ENCODE measurements around the gene BCL7C. TPM values are rescaled to one million over a fixed set of nuclear protein-coding genes. Genes with fewer than 3 reads are reported as not detected.

Gene BCL7C
- total and polyA plus RNA-seq, 10 of the 15 experiments (the other 5 are each of a cell fraction or from before 2014, with no cell fraction given): 1.1 to 30.5 (median 13.7) TPM

- TF ChIP-seq ZBTB40 (IDR thresholded peaks at IDR 0.05; ENCODE audit: borderline replicate concordance) (peak; percentile 35; the same call in 1 of the 2 replicates), CHD2 (IDR thresholded peaks at IDR 0.05; ENCODE audit: borderline replicate concordance, low read depth, low read length) (peak; percentile 83), POU2F2 (IDR thresholded peaks at IDR 0.05; ENCODE audit: borderline replicate concordance, low read depth, low read length) (peak; percentile 65; the same call in 1 of the 3 replicates), BACH1 (IDR thresholded peaks at IDR 0.05; ENCODE audit: borderline replicate concordance) (no peak), HCFC1 (IDR thresholded peaks at IDR 0.05; ENCODE audit: low read length) (peak; percentile 98), SREBF1 (IDR thresholded peaks at IDR 0.05; ENCODE audit: low read length) (peak; percentile 79), FOXM1 (IDR thresholded peaks at IDR 0.05; ENCODE audit: low read depth, low read length) (no peak), CHD4 (IDR thresholded peaks at IDR 0.05) (no peak), IKZF1 (conservative IDR thresholded peaks at IDR 0.05) (peak; percentile 95), SRF (IDR thresholded peaks at IDR 0.05; ENCODE audit: low read depth in 2 of 2, low read length in 2 of 2) (0 out of 4 replicates have a peak, but pooled peaks of 1 of the 2 experiments have one; percentile 20), RUNX3 (IDR thresholded peaks at IDR 0.05; ENCODE audit: low read length) (no peak), JUND (IDR thresholded peaks at IDR 0.05; ENCODE audit: low read depth, low read length) (no peak), SIX5 (IDR thresholded peaks at IDR 0.05; ENCODE audit: low read depth, low read length, severe bottlenecking) (peak; percentile 98), EGR1 (IDR thresholded peaks at IDR 0.05; ENCODE audit: borderline replicate concordance in 1 of 2, low read depth in 2 of 2, low read length in 2 of 2) (peak in 1 of 2 experiments; percentile 73; a peak in 2 of 3 replicates), NR2C1 (IDR thresholded peaks at IDR 0.05) (peak; percentile 56; the same call in 1 of the 2 replicates), SMARCA5 (IDR thresholded peaks at IDR 0.05) (peak; percentile 47; the same call in 1 of the 2 replicates)
These were observed 3.2 kb upstream of the BCL7C start (continued) for GRCh38 chr16:30896889-30897733.

Data from GM12878 (cell line).